Prostate gland (tissue), 2 donors: ENCODE data around the gene PTGES2. TPM values are rescaled to one million over a fixed set of nuclear protein-coding genes. Genes with fewer than 3 reads are reported as not detected.
"Not testable (repeated sequence)": the region's sequence is repeated elsewhere in the genome, so short reads cannot be mapped to it uniquely, and the experiment has no call there.

Experiments
- DNase-seq: peaks from one replicate; pipeline ENCODE4 v3.0.0-alpha.2; 2019; ENCODE audit warnings: low spot score
- H3K27ac ChIP-seq, 2 donors: fragments of 200-600 bp; sonication (generic); 2 replicates each; pipeline ENCODE4 v1.5.1; 2017 to 2019
- H3K27me3 ChIP-seq: fragments of 200-600 bp; sonication (generic); replicated peaks from 2 replicates; pipeline ENCODE4 v1.5.1; 2019; ENCODE audit not compliant: insufficient read depth
- H3K36me3 ChIP-seq, 2 donors: fragments of 200-600 bp; sonication (generic); 1 replicate in 1 of 2; 2 replicates in 1 of 2; pipeline versions ENCODE4 v1.5.1 to v1.8.1; 2017 to 2019
- H3K4me1 ChIP-seq: fragments of 200-600 bp; sonication (generic); replicated peaks from 2 replicates; pipeline ENCODE4 v1.5.1; 2019
- H3K4me3 ChIP-seq, 2 donors: fragments of 200-600 bp; sonication (generic); 2 replicates each; pipeline ENCODE4 v1.5.1; 2017 to 2019
- H3K9me3 ChIP-seq: fragments of 200-600 bp; sonication (generic); 2 replicates; pipeline ENCODE4 v1.5.1; 2017
- POLR2AphosphoS5 ChIP-seq: sonication (generic); formaldehyde crosslinking; IDR thresholded peaks from one replicate; pipeline ENCODE4 v1.6.1; 2017; ENCODE audit warnings: antibody characterized with exemption
- WGBS: methylation state at CpG from one replicate; pipeline ENCODE4 v1.1.5; 2018; 5-methylcytosine and 5-hydroxymethylcytosine counted together
- intact Hi-C: fragments of 100-400 bp; cut with DNase I; formaldehyde crosslinking; loops from one replicate; pipeline ENCODE4 v1.14.2; 2022
- total RNA-seq, 2 donors: library from RNA; depleted of rRNA; stranded (reverse); fragments of >200 nt; gene quantifications; one replicate each; pipeline ENCODE4 v1.1.0, GENCODE V29; 2016
- TF ChIP-seq, protein P1 (sequence below), 4 experiments: fragments of 200-600 bp in 2 of 4; fragments of 450-650 bp in 2 of 4; sonication (generic) in 2 of 4; IDR thresholded peaks; 1 replicate in 3 of 4; 2 replicates in 1 of 4; pipeline ENCODE4 v1.5.1; 2016 to 2019; ENCODE audit warnings: antibody characterized with exemption in 4 of 4, mild to moderate bottlenecking in 2 of 4, moderate library complexity in 2 of 4

PTGES2 gene
- total RNA-seq, 2 donors from 2014 or later = 89.4 to 96.1 TPM

- TF ChIP-seq POLR2AphosphoS5 = peak; percentile 91
- TF ChIP-seq, protein P1, sequence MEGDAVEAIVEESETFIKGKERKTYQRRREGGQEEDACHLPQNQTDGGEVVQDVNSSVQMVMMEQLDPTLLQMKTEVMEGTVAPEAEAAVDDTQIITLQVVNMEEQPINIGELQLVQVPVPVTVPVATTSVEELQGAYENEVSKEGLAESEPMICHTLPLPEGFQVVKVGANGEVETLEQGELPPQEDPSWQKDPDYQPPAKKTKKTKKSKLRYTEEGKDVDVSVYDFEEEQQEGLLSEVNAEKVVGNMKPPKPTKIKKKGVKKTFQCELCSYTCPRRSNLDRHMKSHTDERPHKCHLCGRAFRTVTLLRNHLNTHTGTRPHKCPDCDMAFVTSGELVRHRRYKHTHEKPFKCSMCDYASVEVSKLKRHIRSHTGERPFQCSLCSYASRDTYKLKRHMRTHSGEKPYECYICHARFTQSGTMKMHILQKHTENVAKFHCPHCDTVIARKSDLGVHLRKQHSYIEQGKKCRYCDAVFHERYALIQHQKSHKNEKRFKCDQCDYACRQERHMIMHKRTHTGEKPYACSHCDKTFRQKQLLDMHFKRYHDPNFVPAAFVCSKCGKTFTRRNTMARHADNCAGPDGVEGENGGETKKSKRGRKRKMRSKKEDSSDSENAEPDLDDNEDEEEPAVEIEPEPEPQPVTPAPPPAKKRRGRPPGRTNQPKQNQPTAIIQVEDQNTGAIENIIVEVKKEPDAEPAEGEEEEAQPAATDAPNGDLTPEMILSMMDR (IDR thresholded peaks at IDR 0.05) = no peak
- Histone ChIP-seq H3K27ac (peak overlapping the region; percentile 91 to 94), H3K9me3 (no peaks in the 10 kb centered on the region), H3K36me3 (no peaks in the 10 kb centered on the region), H3K27me3 (no peaks in the 10 kb centered on the region), H3K4me1 (peaks cover 18% of the 10 kb centered on the region), H3K4me3 (no peak overlapping the region)
- 3% methylated on average over 5 of the region's 5 CpGs for WGBS
- intact Hi-C loops = no loop called here
- peak; percentile 96 for DNase-seq
These were observed 55.1 kb downstream of the PTGES2 start for GRCh38 chr9:128072144-128073021.

DNA sequence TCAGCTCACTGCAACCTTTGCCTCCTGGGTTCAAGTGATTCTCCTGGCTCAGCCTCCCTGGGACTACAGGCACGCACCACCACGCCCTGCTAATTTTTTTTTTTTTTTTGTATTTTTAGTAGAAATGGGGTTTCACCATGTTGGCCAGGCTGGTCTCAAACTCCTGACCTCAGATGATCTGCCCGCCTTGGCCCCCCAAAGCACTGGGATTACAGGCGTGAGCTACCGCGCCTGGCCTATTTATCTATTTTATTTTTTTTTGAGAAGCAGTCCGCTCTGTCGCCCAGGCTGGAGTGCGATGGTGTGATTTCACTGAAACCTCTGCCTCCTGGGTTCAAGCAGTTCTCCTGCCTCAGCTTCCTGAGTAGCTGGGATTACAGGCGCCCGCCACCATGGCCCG lies 56.1 kb downstream of the PTGES2 start:
- H3K4me3 ChIP-seq, H3K36me3 ChIP-seq, DNase-seq, H3K27me3 ChIP-seq, H3K9me3 ChIP-seq, intact Hi-C loops: not testable (repeated sequence)
- H3K27ac ChIP-seq = peak overlapping the region; percentile 91 to 94
- 85% methylated on average over 12 of the region's 12 CpGs for WGBS
- peaks cover 22% of the 10 kb centered on the region for H3K4me1 ChIP-seq

- peaks cover 25% of the 10 kb centered on the region for H3K4me1 ChIP-seq
- WGBS = 48% methylated on average over 7 of the region's 7 CpGs
- intact Hi-C loops = no loop called here
- TF ChIP-seq, protein P1 (IDR thresholded peaks at IDR 0.05) = no peak
- TF ChIP-seq POLR2AphosphoS5 = peak; percentile 42
- H3K27me3 ChIP-seq = no peaks in the 10 kb centered on the region
- H3K36me3 ChIP-seq = no peaks in the 10 kb centered on the region
- H3K4me3 ChIP-seq = no peak overlapping the region
- DNase-seq = no peak
- peak overlapping the region; percentile 91 to 94 for H3K27ac ChIP-seq
- H3K9me3 ChIP-seq = no peaks in the 10 kb centered on the region
These were observed 56.7 kb downstream of the PTGES2 start for GRCh38 chr9:128070874-128071273.

Other genes starting within 250 kb of the PTGES2 start
- gene ST6GALNAC6, start 228.1 kb downstream of the PTGES2 start, total RNA-seq = 10 to 100 TPM; 46.4 to 95.1 TPM
- gene ST6GALNAC4, start 210.7 kb downstream of the PTGES2 start, total RNA-seq = 10 to 100 TPM; 21.8 to 47.0 TPM
- gene PIP5KL1, start 197.0 kb downstream of the PTGES2 start, total RNA-seq = 10 to 100 TPM in 1 of 2 donors, 1 to 10 TPM in 1; 3.1 to 16.5 TPM
- 10 to 100 TPM; 28.1 to 28.2 TPM for gene DPM2, start 189.9 kb downstream of the PTGES2 start, total RNA-seq
- 10 to 100 TPM; 23.4 to 84.6 TPM for gene EEIG1, start 146.7 kb downstream of the PTGES2 start, total RNA-seq
- gene NAIF1, start 60.4 kb downstream of the PTGES2 start, total RNA-seq = 10 to 100 TPM; 12.3 to 12.6 TPM
- gene SLC25A25, start 59.5 kb downstream of the PTGES2 start, total RNA-seq = 10 to 100 TPM; 26.0 to 33.1 TPM
- gene LCN2, start 21.7 kb upstream of the PTGES2 start, total RNA-seq = 10 to 100 TPM; 30.5 to 43.7 TPM
- 100 to 1,000 TPM; 333 to 437 TPM for gene BBLN, start 32.5 kb upstream of the PTGES2 start, total RNA-seq
- gene CIZ1, start 63.8 kb upstream of the PTGES2 start, total RNA-seq = 10 to 100 TPM; 55.2 to 94.0 TPM
- 1 to 10 TPM; 2.0 to 7.7 TPM for gene DNM1, start 75.7 kb upstream of the PTGES2 start, total RNA-seq
- 100 to 1,000 TPM in 1 of 2 donors, 10 to 100 TPM in 1; 92.1 to 147 TPM for gene GOLGA2, start 148.3 kb upstream of the PTGES2 start, total RNA-seq
- 10 to 100 TPM; 34.8 to 38.5 TPM for gene SWI5, start 148.5 kb upstream of the PTGES2 start, total RNA-seq
- 10 to 100 TPM; 14.6 to 27.2 TPM for gene TRUB2, start 194.7 kb upstream of the PTGES2 start, total RNA-seq
- gene COQ4, start 195.1 kb upstream of the PTGES2 start, total RNA-seq = 10 to 100 TPM; 57.5 to 89.6 TPM
- gene SLC27A4, start 212.8 kb upstream of the PTGES2 start, total RNA-seq = 10 to 100 TPM; 19.2 to 21.5 TPM
- gene URM1, start 243.6 kb upstream of the PTGES2 start, total RNA-seq = 10 to 100 TPM; 33.2 to 41.7 TPM